BLaER1 treated with 17β-estradiol and CSF1 and Interleukin-3, amounts not matched to agents 10 nM and 100 nM (cell line): ENCODE results near the gene MAN1A1.

Experiments used
- H3K27ac ChIP-seq, 11 experiments: shearing (Covaris generic); formaldehyde crosslinking; 2 replicates each; pipeline ENCODE4 v1.8.1; 2022
- H3K27me3 ChIP-seq, 11 experiments: shearing (Covaris generic); formaldehyde crosslinking; 2 replicates each; pipeline ENCODE4 v1.8.1; 2022
- H3K36me3 ChIP-seq, 11 experiments: shearing (Covaris generic); formaldehyde crosslinking; 2 replicates each; pipeline ENCODE4 v1.8.1; 2022
- H3K4me1 ChIP-seq, 10 experiments: shearing (Covaris generic); formaldehyde crosslinking; 2 replicates each; pipeline ENCODE4 v1.8.1; 2022
- H3K4me2 ChIP-seq, 11 experiments: shearing (Covaris generic); formaldehyde crosslinking; 2 replicates each; pipeline ENCODE4 v1.8.1; 2022
- H3K4me3 ChIP-seq, 10 experiments: shearing (Covaris generic); formaldehyde crosslinking; 2 replicates each; pipeline ENCODE4 v1.8.1; 2022
- H3K9ac ChIP-seq, 11 experiments: shearing (Covaris generic); formaldehyde crosslinking; 2 replicates each; pipeline ENCODE4 v1.8.1; 2022
- H3K9me3 ChIP-seq, 11 experiments: shearing (Covaris generic); formaldehyde crosslinking; replicated peaks in 1 of 11; 2 replicates each; pipeline ENCODE4 v1.8.1; 2022
- H4K20me1 ChIP-seq, 11 experiments: shearing (Covaris generic); formaldehyde crosslinking; 2 replicates each; pipeline ENCODE4 v1.8.1; 2022
- Cebpa-rat ChIP-seq, 11 experiments: shearing (Covaris generic); IDR thresholded peaks; 2 replicates each; pipeline ENCODE4 v1.8.1; 2022

Gene MAN1A1

GRCh38 chr6:119267126-119267905 lies 82.2 kb downstream of the MAN1A1 start:
- Histone ChIP-seq H3K4me3 (no peak overlapping the region), H3K27me3 (no peaks in the 10 kb centered on the region), H3K9me3 (peaks cover 26 to 40% (median 29%) of the 10 kb centered on the region in 11 experiments), H3K9ac (no peak overlapping the region), H3K36me3 (peaks cover 0 to 22% (median 3%) of the 10 kb centered on the region in 11 experiments; a peak in 4 of 22 replicates), H3K4me1 (0 out of 20 replicates have a peak, but pooled peaks cover 0 to 4% (median 0%) of the 10 kb centered on the region in 10 experiments), H4K20me1 (no peaks in the 10 kb centered on the region; a peak in 1 of 22 replicates), H3K4me2 (no peak overlapping the region), H3K27ac (no peak overlapping the region)
- TF ChIP-seq Cebpa-rat (IDR thresholded peaks at IDR 0.05), result no peak

DNA sequence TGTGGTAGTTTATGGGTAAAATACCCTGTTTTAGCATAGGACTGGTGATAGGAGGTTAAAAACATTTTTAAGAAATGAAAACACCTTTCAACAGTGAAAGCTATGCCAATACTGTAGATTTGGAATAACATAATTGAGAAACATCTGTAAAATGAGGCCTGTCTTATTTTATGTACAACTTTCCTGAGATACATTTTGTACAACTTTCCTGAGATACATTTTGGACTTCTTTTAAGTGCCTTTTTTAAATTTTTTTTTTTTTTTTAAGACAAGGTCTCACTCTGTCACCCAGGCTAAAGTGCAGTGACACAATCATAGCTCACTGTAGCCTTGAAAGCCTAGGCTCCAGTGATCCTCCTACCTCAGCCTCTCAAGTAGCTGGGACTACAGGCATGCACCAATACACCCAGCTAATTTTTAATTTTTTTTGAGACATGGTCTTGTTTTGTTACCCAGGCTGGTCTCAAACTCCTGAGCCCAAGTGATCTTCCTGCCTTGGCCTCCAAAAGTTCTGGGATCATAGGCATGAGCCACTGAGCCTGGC lies 84.6 kb downstream of the MAN1A1 start:
- peaks cover 0 to 3% (median 0%) of the 10 kb centered on the region in 11 experiments; a peak in 1 of 22 replicates for H4K20me1 ChIP-seq
- H3K4me2 ChIP-seq, result no peak overlapping the region
- H3K9ac ChIP-seq, result no peak overlapping the region
- H3K27me3 ChIP-seq, result no peaks in the 10 kb centered on the region
- no peak overlapping the region for H3K27ac ChIP-seq
- 0 out of 20 replicates have a peak, but pooled peaks cover 0 to 4% (median 0%) of the 10 kb centered on the region in 10 experiments for H3K4me1 ChIP-seq
- H3K4me3 ChIP-seq, result no peak overlapping the region
- H3K36me3 ChIP-seq, result peaks cover 0 to 12% (median 0%) of the 10 kb centered on the region in 11 experiments; a peak in 3 of 22 replicates
- no peak for TF ChIP-seq Cebpa-rat (IDR thresholded peaks at IDR 0.05)
- H3K9me3 ChIP-seq, result peaks cover 7 to 17% (median 9%) of the 10 kb centered on the region in 11 experiments; a peak in 20 of 22 replicates

GRCh38 chr6:119262612-119263011 lies 86.9 kb downstream of the MAN1A1 start:
- TF ChIP-seq Cebpa-rat (IDR thresholded peaks at IDR 0.05), result no peak

GRCh38 chr6:119261944-119262284 lies 87.6 kb downstream of the MAN1A1 start:
- no peak for TF ChIP-seq Cebpa-rat (IDR thresholded peaks at IDR 0.05)
- peaks cover 0 to 6% (median 0%) of the 10 kb centered on the region in 11 experiments; a peak in 1 of 22 replicates for H3K9me3 ChIP-seq

More at GRCh38 chr6:119262612-119263011, 86.9 kb downstream of the MAN1A1 start:
- H3K9me3 ChIP-seq, result peaks cover 0 to 6% (median 0%) of the 10 kb centered on the region in 11 experiments; a peak in 1 of 22 replicates
- no peak overlapping the region for H3K4me2 ChIP-seq
- H3K27me3 ChIP-seq, result no peaks in the 10 kb centered on the region
- H4K20me1 ChIP-seq, result peaks cover 0 to 3% (median 0%) of the 10 kb centered on the region in 11 experiments; a peak in 1 of 22 replicates
- no peak overlapping the region for H3K9ac ChIP-seq
- no peak overlapping the region for H3K4me3 ChIP-seq
- no peaks in the 10 kb centered on the region for H3K36me3 ChIP-seq
- H3K27ac ChIP-seq, result no peak overlapping the region
- H3K4me1 ChIP-seq, result 0 out of 20 replicates have a peak, but pooled peaks cover 0 to 1% (median 0%) of the 10 kb centered on the region in 10 experiments

GRCh38 chr6:119259027-119259426 lies 90.5 kb downstream of the MAN1A1 start:
- H3K27ac ChIP-seq, result no peak overlapping the region
- no peaks in the 10 kb centered on the region for H3K27me3 ChIP-seq
- no peak overlapping the region for H3K4me3 ChIP-seq
- no peak for TF ChIP-seq Cebpa-rat (IDR thresholded peaks at IDR 0.05)
- peaks cover 0 to 3% (median 0%) of the 10 kb centered on the region in 11 experiments; a peak in 1 of 22 replicates for H4K20me1 ChIP-seq
- H3K4me2 ChIP-seq, result no peak overlapping the region
- H3K9me3 ChIP-seq, result peaks cover 0 to 6% (median 0%) of the 10 kb centered on the region in 11 experiments; a peak in 1 of 22 replicates
- peaks cover 0 to 10% (median 0%) of the 10 kb centered on the region in 10 experiments; a peak in 4 of 20 replicates for H3K4me1 ChIP-seq
- no peak overlapping the region for H3K9ac ChIP-seq
- no peaks in the 10 kb centered on the region for H3K36me3 ChIP-seq

More at GRCh38 chr6:119261944-119262284, 87.6 kb downstream of the MAN1A1 start:
- peaks cover 0 to 3% (median 0%) of the 10 kb centered on the region in 11 experiments; a peak in 1 of 22 replicates for H4K20me1 ChIP-seq
- H3K9ac ChIP-seq, result no peak overlapping the region
- H3K36me3 ChIP-seq, result no peaks in the 10 kb centered on the region
- no peaks in the 10 kb centered on the region for H3K4me1 ChIP-seq
- no peak overlapping the region for H3K4me3 ChIP-seq
- H3K4me2 ChIP-seq, result no peak overlapping the region
- no peaks in the 10 kb centered on the region for H3K27me3 ChIP-seq
- no peak overlapping the region for H3K27ac ChIP-seq

- Histone ChIP-seq H4K20me1 (peaks cover 0 to 3% (median 0%) of the 10 kb centered on the region in 11 experiments; a peak in 1 of 22 replicates), H3K27ac (no peak overlapping the region), H3K9me3 (peaks cover 0 to 3% (median 0%) of the 10 kb centered on the region in 11 experiments; a peak in 1 of 22 replicates), H3K4me3 (no peak overlapping the region), H3K36me3 (no peaks in the 10 kb centered on the region), H3K27me3 (no peaks in the 10 kb centered on the region), H3K4me2 (no peak overlapping the region), H3K4me1 (peaks cover 0 to 10% (median 0%) of the 10 kb centered on the region in 10 experiments; a peak in 4 of 20 replicates), H3K9ac (no peak overlapping the region)
- no peak for TF ChIP-seq Cebpa-rat (IDR thresholded peaks at IDR 0.05)
These were observed 91.8 kb downstream of the MAN1A1 start for GRCh38 chr6:119257726-119258125.

DNA sequence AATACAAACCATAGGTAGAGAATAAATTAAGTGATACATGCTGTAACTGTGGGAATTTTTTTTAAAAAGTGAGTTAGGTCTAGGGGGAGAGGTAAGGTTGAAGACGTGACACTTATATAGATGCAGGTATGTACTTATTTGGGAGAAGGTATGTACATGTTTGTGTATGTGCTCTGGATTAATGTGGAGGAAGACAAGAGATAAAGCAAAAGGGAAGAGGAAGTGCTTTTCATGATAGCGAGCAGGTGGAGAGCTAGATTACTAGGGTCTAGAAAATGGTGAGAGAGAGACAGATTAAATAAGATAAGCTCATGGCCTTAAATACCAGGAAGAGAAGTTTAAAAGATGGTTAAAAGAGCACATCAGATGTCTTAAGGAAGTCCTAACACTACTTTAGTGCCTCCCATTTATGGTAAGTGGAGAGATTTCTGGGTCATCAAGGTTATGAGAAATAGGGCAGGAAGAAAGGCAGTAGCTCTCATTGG lies 92.5 kb downstream of the MAN1A1 start:
- Histone ChIP-seq H4K20me1 (peaks cover 0 to 3% (median 0%) of the 10 kb centered on the region in 11 experiments; a peak in 1 of 22 replicates), H3K36me3 (no peaks in the 10 kb centered on the region), H3K27ac (no peak overlapping the region), H3K4me3 (no peak overlapping the region), H3K4me2 (no peak overlapping the region), H3K27me3 (no peaks in the 10 kb centered on the region), H3K9me3 (peaks cover 0 to 6% (median 0%) of the 10 kb centered on the region in 11 experiments; a peak in 1 of 22 replicates), H3K4me1 (peaks cover 0 to 10% (median 0%) of the 10 kb centered on the region in 10 experiments; a peak in 4 of 20 replicates), H3K9ac (no peak overlapping the region)
- TF ChIP-seq Cebpa-rat (IDR thresholded peaks at IDR 0.05), result no peak

DNA sequence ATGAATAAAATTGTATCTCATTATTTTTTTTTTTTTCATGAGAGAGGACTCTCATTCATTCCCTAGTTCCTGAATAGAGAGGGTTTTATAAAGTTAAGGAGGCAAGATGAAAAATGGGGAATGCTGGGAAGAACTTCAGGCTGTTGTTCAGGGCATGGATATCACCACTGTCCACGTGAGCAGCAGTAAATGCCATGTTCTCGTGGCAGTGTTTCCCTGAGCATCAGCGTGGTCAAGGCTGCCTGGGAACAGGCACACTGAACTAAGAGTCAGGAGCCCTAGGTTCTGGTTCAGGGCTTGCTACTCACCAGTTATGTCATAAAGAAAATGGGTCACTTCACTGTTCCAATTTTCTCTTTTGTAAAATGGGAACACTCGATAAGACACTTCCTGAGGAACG lies 93.2 kb downstream of the MAN1A1 start:
- no peak for TF ChIP-seq Cebpa-rat (IDR thresholded peaks at IDR 0.05)
- Histone ChIP-seq H3K27me3 (no peaks in the 10 kb centered on the region), H3K4me3 (no peak overlapping the region), H3K36me3 (no peaks in the 10 kb centered on the region), H3K4me1 (peaks cover 0 to 10% (median 0%) of the 10 kb centered on the region in 10 experiments; a peak in 4 of 20 replicates), H3K9ac (no peak overlapping the region), H3K4me2 (no peak overlapping the region), H4K20me1 (peaks cover 0 to 3% (median 0%) of the 10 kb centered on the region in 11 experiments; a peak in 1 of 22 replicates), H3K27ac (no peak overlapping the region), H3K9me3 (peaks cover 0 to 6% (median 0%) of the 10 kb centered on the region in 11 experiments; a peak in 1 of 22 replicates)
